Measurements from ENCODE around the gene TNFSF9.
"Not testable (repeated sequence)": the region's sequence is repeated elsewhere in the genome, so short reads cannot be mapped to it uniquely, and the experiment has no call there.

TNFSF9 gene

GRCh38 chr19:6533000-6533328, 2.1 kb downstream of the TNFSF9 start:
- Histone ChIP-seq H3K9me3 (ENCODE audit: control insufficient read depth in 1 of 2, low read length in 2 of 2) (no peaks in the 10 kb centered on the region), H3K27ac (ENCODE audit: low read depth, low read length) (no peak overlapping the region), H3K27me3 (ENCODE audit: control insufficient read depth in 1 of 2, insufficient read depth in 2 of 2, low read length in 2 of 2) (peaks cover 20 to 25% of the 10 kb centered on the region in 2 donors), H3K9ac (ENCODE audit: low read depth in 1 of 2, low read length in 2 of 2) (no peak overlapping the region), H3K4me1 (ENCODE audit: control insufficient read depth in 1 of 2, insufficient read depth in 2 of 2, low read length in 2 of 2) (peaks cover 20 to 22% of the 10 kb centered on the region in 2 donors), H3K36me3 (ENCODE audit: control insufficient read depth in 1 of 2, insufficient read depth in 2 of 2, low read length in 2 of 2) (no peaks in the 10 kb centered on the region), H3K4me3 (ENCODE audit: low read depth in 1 of 2, low read length in 2 of 2) (no peak overlapping the region)

DNA sequence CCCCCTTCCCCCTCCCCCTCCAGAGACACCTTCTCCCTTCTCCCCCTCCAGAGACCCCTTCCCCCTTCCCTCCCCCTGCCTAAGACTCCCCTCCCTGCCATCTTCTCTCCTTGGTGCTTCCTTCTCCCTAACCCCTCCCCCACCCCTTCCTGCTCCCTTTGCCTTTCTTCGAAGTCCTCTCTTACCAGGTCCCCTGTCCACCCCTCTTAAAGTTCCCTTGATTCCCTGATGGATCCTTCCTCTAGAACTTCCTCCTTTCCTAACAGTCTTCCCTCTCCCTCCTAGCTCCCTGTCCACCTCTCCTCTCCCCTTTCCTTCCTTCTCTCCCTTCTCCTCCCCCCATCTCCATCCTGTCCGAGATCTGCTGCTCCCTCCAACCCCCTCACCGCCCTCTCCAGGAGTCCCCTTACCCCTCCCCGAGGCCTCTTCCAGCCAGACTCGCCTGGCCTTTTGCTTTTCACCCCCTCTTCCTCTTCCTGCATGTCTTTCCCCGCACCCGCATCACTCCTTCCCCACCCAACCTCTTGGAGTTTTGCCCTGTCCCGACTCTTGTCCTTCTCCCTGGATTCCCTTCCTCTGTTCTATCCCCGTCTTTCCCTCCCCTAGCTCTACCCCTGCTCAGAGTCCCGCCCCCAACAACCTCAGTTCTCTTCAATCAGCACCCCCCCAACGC, 3.1 kb downstream of the TNFSF9 start:
- peaks cover 20 to 25% of the 10 kb centered on the region in 2 donors for H3K27me3 ChIP-seq (ENCODE audit: control insufficient read depth in 1 of 2, insufficient read depth in 2 of 2, low read length in 2 of 2)
- H3K36me3 ChIP-seq (ENCODE audit: control insufficient read depth in 1 of 2, insufficient read depth in 2 of 2, low read length in 2 of 2) = no peaks in the 10 kb centered on the region
- peaks cover 20 to 22% of the 10 kb centered on the region in 2 donors for H3K4me1 ChIP-seq (ENCODE audit: control insufficient read depth in 1 of 2, insufficient read depth in 2 of 2, low read length in 2 of 2)

DNA sequence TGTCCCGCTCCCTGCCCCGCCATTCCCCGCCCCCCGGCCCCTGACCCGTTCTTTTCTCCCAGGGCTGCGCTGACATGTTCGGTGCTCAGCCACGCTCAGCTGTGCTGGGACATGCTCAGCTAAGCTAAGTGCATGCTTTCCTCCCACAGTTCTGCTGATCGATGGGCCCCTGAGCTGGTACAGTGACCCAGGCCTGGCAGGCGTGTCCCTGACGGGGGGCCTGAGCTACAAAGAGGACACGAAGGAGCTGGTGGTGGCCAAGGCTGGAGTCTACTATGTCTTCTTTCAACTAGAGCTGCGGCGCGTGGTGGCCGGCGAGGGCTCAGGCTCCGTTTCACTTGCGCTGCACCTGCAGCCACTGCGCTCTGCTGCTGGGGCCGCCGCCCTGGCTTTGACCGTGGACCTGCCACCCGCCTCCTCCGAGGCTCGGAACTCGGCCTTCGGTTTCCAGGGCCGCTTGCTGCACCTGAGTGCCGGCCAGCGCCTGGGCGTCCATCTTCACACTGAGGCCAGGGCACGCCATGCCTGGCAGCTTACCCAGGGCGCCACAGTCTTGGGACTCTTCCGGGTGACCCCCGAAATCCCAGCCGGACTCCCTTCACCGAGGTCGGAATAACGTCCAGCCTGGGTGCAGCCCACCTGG, 3.7 kb downstream of the TNFSF9 start:
- Histone ChIP-seq H3K4me3 (ENCODE audit: low read depth in 1 of 2, low read length in 2 of 2) (no peak overlapping the region), H3K9me3 (ENCODE audit: control insufficient read depth in 1 of 2, low read length in 2 of 2) (no peaks in the 10 kb centered on the region), H3K27ac (ENCODE audit: low read depth, low read length) (no peak overlapping the region), H3K36me3 (ENCODE audit: control insufficient read depth in 1 of 2, insufficient read depth in 2 of 2, low read length in 2 of 2) (no peaks in the 10 kb centered on the region), H3K4me1 (ENCODE audit: control insufficient read depth in 1 of 2, insufficient read depth in 2 of 2, low read length in 2 of 2) (peaks cover 20 to 22% of the 10 kb centered on the region in 2 donors), H3K9ac (ENCODE audit: low read depth in 1 of 2, low read length in 2 of 2) (no peak overlapping the region), H3K27me3 (ENCODE audit: control insufficient read depth in 1 of 2, insufficient read depth in 2 of 2, low read length in 2 of 2) (peaks cover 20 to 25% of the 10 kb centered on the region in 2 donors)

More for the DNA sequence above, 3.1 kb downstream of the TNFSF9 start:
- Histone ChIP-seq H3K27ac (ENCODE audit: low read depth, low read length) (no peak overlapping the region), H3K9me3 (ENCODE audit: control insufficient read depth in 1 of 2, low read length in 2 of 2) (no peaks in the 10 kb centered on the region), H3K4me3 (ENCODE audit: low read depth in 1 of 2, low read length in 2 of 2) (no peak overlapping the region), H3K9ac (ENCODE audit: low read depth in 1 of 2, low read length in 2 of 2) (no peak overlapping the region)

DNA sequence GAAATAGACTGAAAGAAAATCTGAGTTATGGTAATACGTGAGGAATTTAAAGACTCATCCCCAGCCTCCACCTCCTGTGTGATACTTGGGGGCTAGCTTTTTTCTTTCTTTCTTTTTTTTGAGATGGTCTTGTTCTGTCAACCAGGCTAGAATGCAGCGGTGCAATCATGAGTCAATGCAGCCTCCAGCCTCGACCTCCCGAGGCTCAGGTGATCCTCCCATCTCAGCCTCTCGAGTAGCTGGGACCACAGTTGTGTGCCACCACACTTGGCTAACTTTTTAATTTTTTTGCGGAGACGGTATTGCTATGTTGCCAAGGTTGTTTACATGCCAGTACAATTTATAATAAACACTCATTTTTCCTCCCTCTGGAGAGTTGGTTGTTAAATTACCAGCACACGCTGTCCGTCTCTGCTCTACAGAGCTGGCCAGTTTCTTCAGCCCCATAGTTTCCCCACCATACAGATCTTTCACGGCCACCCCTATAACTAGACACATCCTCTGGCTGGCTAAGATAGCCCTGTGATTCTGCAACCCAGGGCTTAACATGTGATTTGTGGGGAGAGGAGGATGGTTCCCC, 4.8 kb downstream of the TNFSF9 start:
- Histone ChIP-seq H3K27me3 (ENCODE audit: control insufficient read depth in 1 of 2, insufficient read depth in 2 of 2, low read length in 2 of 2) (peaks cover 20 to 25% of the 10 kb centered on the region in 2 donors), H3K9me3 (ENCODE audit: control insufficient read depth in 1 of 2, low read length in 2 of 2) (no peaks in the 10 kb centered on the region), H3K4me3 (ENCODE audit: low read depth in 1 of 2, low read length in 2 of 2) (no peak overlapping the region), H3K9ac (ENCODE audit: low read depth in 1 of 2, low read length in 2 of 2) (no peak overlapping the region), H3K36me3 (ENCODE audit: control insufficient read depth in 1 of 2, insufficient read depth in 2 of 2, low read length in 2 of 2) (no peaks in the 10 kb centered on the region), H3K27ac (ENCODE audit: low read depth, low read length) (no peak overlapping the region), H3K4me1 (ENCODE audit: control insufficient read depth in 1 of 2, insufficient read depth in 2 of 2, low read length in 2 of 2) (peaks cover 15 to 17% of the 10 kb centered on the region in 2 donors)

- Histone ChIP-seq H3K27me3 (ENCODE audit: control insufficient read depth in 1 of 2, insufficient read depth in 2 of 2, low read length in 2 of 2) (peaks cover 0 to 7% of the 10 kb centered on the region in 2 donors), H3K36me3 (ENCODE audit: control insufficient read depth in 1 of 2, insufficient read depth in 2 of 2, low read length in 2 of 2) (no peaks in the 10 kb centered on the region), H3K9me3 (ENCODE audit: control insufficient read depth in 1 of 2, low read length in 2 of 2) (no peaks in the 10 kb centered on the region), H3K4me3 (ENCODE audit: low read depth in 1 of 2, low read length in 2 of 2) (no peak overlapping the region), H3K9ac (ENCODE audit: low read depth in 1 of 2, low read length in 2 of 2) (no peak overlapping the region), H3K4me1 (ENCODE audit: control insufficient read depth in 1 of 2, insufficient read depth in 2 of 2, low read length in 2 of 2) (peaks cover 3 to 8% of the 10 kb centered on the region in 2 donors), H3K27ac (ENCODE audit: low read depth, low read length) (no peak overlapping the region)
Measured at GRCh38 chr19:6539514-6539913, 8.7 kb downstream of the TNFSF9 start.

GRCh38 chr19:6540918-6541689, 10.3 kb downstream of the TNFSF9 start:
- Histone ChIP-seq H3K9me3 (ENCODE audit: control insufficient read depth in 1 of 2, low read length in 2 of 2) (no peaks in the 10 kb centered on the region), H3K4me1 (ENCODE audit: control insufficient read depth in 1 of 2, insufficient read depth in 2 of 2, low read length in 2 of 2) (peaks cover 3 to 5% of the 10 kb centered on the region in 2 donors), H3K27ac (ENCODE audit: low read depth, low read length) (no peak overlapping the region), H3K36me3 (ENCODE audit: control insufficient read depth in 1 of 2, insufficient read depth in 2 of 2, low read length in 2 of 2) (no peaks in the 10 kb centered on the region), H3K4me3 (ENCODE audit: low read depth in 1 of 2, low read length in 2 of 2) (no peak overlapping the region), H3K9ac (ENCODE audit: low read depth in 1 of 2, low read length in 2 of 2) (no peak overlapping the region), H3K27me3 (ENCODE audit: control insufficient read depth in 1 of 2, insufficient read depth in 2 of 2, low read length in 2 of 2) (peaks cover 0 to 2% of the 10 kb centered on the region in 2 donors)

DNA sequence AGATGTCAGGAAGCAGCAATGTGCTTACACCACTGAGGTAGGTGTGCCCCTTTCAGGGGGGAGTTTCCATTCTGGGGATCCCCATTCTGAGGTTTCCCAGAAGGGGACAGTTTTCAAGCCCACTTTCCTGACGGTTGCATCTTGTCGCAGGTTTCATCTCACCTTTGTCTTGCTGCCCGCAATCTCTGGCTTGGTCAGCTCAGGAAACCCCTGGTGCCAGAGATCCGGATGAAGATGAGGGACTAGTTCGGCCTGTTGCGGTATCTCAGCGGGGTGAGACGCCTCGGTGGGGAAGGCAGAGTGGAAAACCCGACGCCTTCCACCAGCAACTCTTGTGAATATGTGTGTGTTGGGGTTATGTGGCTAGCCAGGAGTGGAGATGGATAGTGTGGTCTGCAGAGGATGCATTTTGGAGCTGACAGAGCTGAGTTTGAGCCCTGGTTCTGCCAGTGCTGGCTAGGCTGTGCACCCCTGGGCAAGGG, 13.1 kb downstream of the TNFSF9 start:
- no peak overlapping the region for H3K9ac ChIP-seq (ENCODE audit: low read depth in 1 of 2, low read length in 2 of 2)

GRCh38 chr19:6550679-6551078, 19.9 kb downstream of the TNFSF9 start:
- H3K4me3 ChIP-seq (ENCODE audit: low read depth in 1 of 2, low read length in 2 of 2); H3K9ac ChIP-seq (ENCODE audit: low read depth in 1 of 2, low read length in 2 of 2); H3K27ac ChIP-seq (ENCODE audit: low read depth, low read length); H3K36me3 ChIP-seq (ENCODE audit: control insufficient read depth in 1 of 2, insufficient read depth in 2 of 2, low read length in 2 of 2); H3K4me1 ChIP-seq (ENCODE audit: control insufficient read depth in 1 of 2, insufficient read depth in 2 of 2, low read length in 2 of 2); H3K9me3 ChIP-seq (ENCODE audit: control insufficient read depth in 1 of 2, low read length in 2 of 2); H3K27me3 ChIP-seq (ENCODE audit: control insufficient read depth in 1 of 2, insufficient read depth in 2 of 2, low read length in 2 of 2): not testable (repeated sequence)

More for the DNA sequence above, 13.1 kb downstream of the TNFSF9 start:
- no peaks in the 10 kb centered on the region for H3K4me1 ChIP-seq (ENCODE audit: control insufficient read depth in 1 of 2, insufficient read depth in 2 of 2, low read length in 2 of 2)
- H3K36me3 ChIP-seq (ENCODE audit: control insufficient read depth in 1 of 2, insufficient read depth in 2 of 2, low read length in 2 of 2) = no peaks in the 10 kb centered on the region
- H3K27me3 ChIP-seq (ENCODE audit: control insufficient read depth in 1 of 2, insufficient read depth in 2 of 2, low read length in 2 of 2) = peaks cover 0 to 2% of the 10 kb centered on the region in 2 donors
- no peak overlapping the region for H3K4me3 ChIP-seq (ENCODE audit: low read depth in 1 of 2, low read length in 2 of 2)
- no peaks in the 10 kb centered on the region for H3K9me3 ChIP-seq (ENCODE audit: control insufficient read depth in 1 of 2, low read length in 2 of 2)
- H3K27ac ChIP-seq (ENCODE audit: low read depth, low read length) = no peak overlapping the region

DNA sequence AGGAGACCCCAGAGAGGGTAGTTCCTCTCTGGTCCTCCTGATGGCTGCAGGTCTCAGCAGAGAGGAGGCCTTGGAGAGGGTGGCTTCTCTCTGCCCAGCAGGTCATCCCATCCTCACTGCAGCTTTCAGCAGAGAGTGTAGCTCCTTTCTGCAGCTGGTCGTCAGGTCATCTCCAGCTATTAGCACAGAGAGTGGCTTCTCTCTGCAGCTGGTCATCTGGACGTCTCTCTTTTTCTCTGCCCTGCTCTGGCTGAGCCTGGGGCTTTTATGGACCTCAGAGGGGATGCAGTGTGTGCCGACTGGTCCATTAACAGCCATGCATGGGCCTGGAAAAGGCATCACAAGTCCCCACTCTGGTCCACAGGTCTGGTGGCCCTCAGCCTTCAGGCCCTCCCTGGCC, 20.3 kb downstream of the TNFSF9 start:
- Histone ChIP-seq H3K9ac (ENCODE audit: low read depth in 1 of 2, low read length in 2 of 2) (no peak overlapping the region), H3K4me1 (ENCODE audit: control insufficient read depth in 1 of 2, insufficient read depth in 2 of 2, low read length in 2 of 2) (no peaks in the 10 kb centered on the region), H3K27ac (ENCODE audit: low read depth, low read length) (no peak overlapping the region), H3K36me3 (ENCODE audit: control insufficient read depth in 1 of 2, insufficient read depth in 2 of 2, low read length in 2 of 2) (no peaks in the 10 kb centered on the region), H3K9me3 (ENCODE audit: control insufficient read depth in 1 of 2, low read length in 2 of 2) (no peaks in the 10 kb centered on the region), H3K4me3 (ENCODE audit: low read depth in 1 of 2, low read length in 2 of 2) (no peak overlapping the region), H3K27me3 (ENCODE audit: control insufficient read depth in 1 of 2, insufficient read depth in 2 of 2, low read length in 2 of 2) (peaks cover 0 to 5% of the 10 kb centered on the region in 2 donors)

All from duodenal mucosa (tissue), 2 donors.